RWPE2 (cell line): ENCODE results near the gene DMD.

ENCODE experiments used
- ATAC-seq: fragments of 200-7000 bp; cut with Tn5 transposase; 3 replicates; pipeline ENCODE4 v1.9.1; 2021; ENCODE audit warnings: low read depth
- DNase-seq: peaks from one replicate; pipeline ENCODE4 v3.0.0-alpha.2; 2020; ENCODE audit warnings: low spot score
- H3K27ac ChIP-seq: fragments of 450-650 bp; 2 replicates; pipeline ENCODE4 v1.5.1; 2017; ENCODE audit warnings: mild to moderate bottlenecking; ENCODE audit not compliant: poor library complexity, severe bottlenecking
- H3K27me3 ChIP-seq: fragments of 250-450 bp; sonication (Bioruptor Pico); 2 replicates; pipeline ENCODE4 v1.5.1; 2021; ENCODE audit warnings: mild to moderate bottlenecking, moderate library complexity; ENCODE audit not compliant: insufficient read depth, poor library complexity, severe bottlenecking
- H3K36me3 ChIP-seq: fragments of 250-450 bp; sonication (Bioruptor Pico); 2 replicates; pipeline ENCODE4 v1.5.1; 2020; ENCODE audit warnings: low read depth, mild to moderate bottlenecking, moderate library complexity
- H3K4me1 ChIP-seq: fragments of 250-450 bp; sonication (Bioruptor Pico); 2 replicates; pipeline ENCODE4 v1.5.1; 2021; ENCODE audit warnings: mild to moderate bottlenecking, moderate library complexity; ENCODE audit not compliant: insufficient read depth, poor library complexity, severe bottlenecking
- H3K4me3 ChIP-seq: fragments of 250-450 bp; sonication (Bioruptor Pico); 2 replicates; pipeline ENCODE4 v1.5.1; 2021; ENCODE audit warnings: mild to moderate bottlenecking, moderate library complexity; ENCODE audit not compliant: severe bottlenecking
- H3K9me3 ChIP-seq: fragments of 250-450 bp; sonication (Bioruptor Pico); 2 replicates; pipeline ENCODE4 v1.5.1; 2021; ENCODE audit warnings: mild to moderate bottlenecking, moderate library complexity; ENCODE audit not compliant: severe bottlenecking
- TF ChIP-seq, protein P1 (sequence below): fragments of 450-650 bp; IDR thresholded peaks from one replicate; pipeline ENCODE4 v1.5.1; 2017; ENCODE audit warnings: mild to moderate bottlenecking, moderate library complexity; ENCODE audit not compliant: poor library complexity, severe bottlenecking

DMD gene

DNA sequence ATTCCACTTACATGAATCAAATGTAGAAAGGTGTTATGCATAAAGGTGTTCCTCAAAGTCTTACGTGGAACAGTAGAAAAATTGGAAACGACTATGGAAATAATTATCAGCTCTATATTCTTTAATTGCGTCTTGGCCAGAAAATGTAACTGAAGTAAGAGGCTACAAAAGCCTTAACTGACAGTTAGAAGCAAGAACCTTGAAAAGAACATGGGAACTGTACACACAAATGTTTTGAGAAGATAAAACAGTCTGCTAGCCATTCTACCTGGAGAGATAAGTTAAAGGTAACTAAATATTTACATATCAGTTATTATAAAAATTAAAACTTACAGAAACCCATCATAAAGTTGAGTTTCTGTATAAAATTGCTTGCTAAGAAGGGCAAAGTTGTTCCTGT lies 1967.5 kb downstream of the DMD start:
- DNase-seq (no peak), ATAC-seq (no peak)
- Histone ChIP-seq H3K27me3 (no peaks in the 10 kb centered on the region), H3K9me3 (no peaks in the 10 kb centered on the region), H3K4me1 (no peaks in the 10 kb centered on the region), H3K36me3 (no peaks in the 10 kb centered on the region), H3K27ac (no peak overlapping the region), H3K4me3 (no peak overlapping the region)
- TF ChIP-seq, protein P1, sequence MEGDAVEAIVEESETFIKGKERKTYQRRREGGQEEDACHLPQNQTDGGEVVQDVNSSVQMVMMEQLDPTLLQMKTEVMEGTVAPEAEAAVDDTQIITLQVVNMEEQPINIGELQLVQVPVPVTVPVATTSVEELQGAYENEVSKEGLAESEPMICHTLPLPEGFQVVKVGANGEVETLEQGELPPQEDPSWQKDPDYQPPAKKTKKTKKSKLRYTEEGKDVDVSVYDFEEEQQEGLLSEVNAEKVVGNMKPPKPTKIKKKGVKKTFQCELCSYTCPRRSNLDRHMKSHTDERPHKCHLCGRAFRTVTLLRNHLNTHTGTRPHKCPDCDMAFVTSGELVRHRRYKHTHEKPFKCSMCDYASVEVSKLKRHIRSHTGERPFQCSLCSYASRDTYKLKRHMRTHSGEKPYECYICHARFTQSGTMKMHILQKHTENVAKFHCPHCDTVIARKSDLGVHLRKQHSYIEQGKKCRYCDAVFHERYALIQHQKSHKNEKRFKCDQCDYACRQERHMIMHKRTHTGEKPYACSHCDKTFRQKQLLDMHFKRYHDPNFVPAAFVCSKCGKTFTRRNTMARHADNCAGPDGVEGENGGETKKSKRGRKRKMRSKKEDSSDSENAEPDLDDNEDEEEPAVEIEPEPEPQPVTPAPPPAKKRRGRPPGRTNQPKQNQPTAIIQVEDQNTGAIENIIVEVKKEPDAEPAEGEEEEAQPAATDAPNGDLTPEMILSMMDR: no peak

DNA sequence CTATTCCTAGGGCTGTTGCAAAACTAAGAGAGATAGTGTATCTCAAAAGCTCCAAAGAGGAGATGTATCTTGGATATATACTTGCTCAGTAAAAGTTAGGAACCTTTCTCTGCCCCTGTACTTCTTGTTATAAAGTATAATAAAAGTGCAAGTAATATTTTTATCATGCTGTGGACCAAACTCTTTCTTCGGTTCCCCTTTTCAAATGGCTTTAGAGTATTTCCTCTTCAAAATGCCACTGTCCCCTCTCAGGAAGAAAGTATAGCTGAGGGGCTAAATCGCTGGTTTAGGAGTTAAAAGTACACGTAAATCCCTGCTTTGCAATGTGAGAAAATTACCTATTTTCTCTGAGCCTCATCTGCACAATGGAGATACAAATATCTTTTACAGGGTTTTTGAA lies 1970.4 kb downstream of the DMD start:
- DNase-seq (no peak), ATAC-seq (no peak)
- no peaks in the 10 kb centered on the region for H3K9me3 ChIP-seq
- H3K36me3 ChIP-seq: no peaks in the 10 kb centered on the region
- H3K27ac ChIP-seq: no peak overlapping the region
- TF ChIP-seq, protein P1: no peak
- no peak overlapping the region for H3K4me3 ChIP-seq
- H3K27me3 ChIP-seq: no peaks in the 10 kb centered on the region
- no peaks in the 10 kb centered on the region for H3K4me1 ChIP-seq

DNA sequence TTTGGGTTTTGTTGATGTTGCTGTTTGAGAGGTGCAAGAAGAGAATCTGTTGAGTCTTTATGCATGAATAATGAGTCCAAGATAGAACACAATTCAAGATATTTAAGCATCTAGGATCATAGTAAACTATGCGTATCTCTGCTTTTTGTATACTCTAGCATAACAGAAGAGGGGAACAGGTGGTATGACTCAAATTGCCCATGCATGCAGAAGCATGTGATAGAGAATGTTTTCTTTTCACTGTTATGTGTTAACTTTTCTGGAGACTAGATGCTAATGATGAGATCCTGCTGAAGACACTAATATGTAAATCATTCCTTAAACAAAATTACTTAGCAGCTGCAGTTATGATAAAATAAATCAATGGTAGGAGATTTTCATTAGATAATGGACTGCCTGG lies 1974.2 kb downstream of the DMD start:
- H3K9me3 ChIP-seq: no peaks in the 10 kb centered on the region
- no peaks in the 10 kb centered on the region for H3K27me3 ChIP-seq
- ATAC-seq (no peak), DNase-seq (no peak)
- H3K36me3 ChIP-seq: no peaks in the 10 kb centered on the region
- H3K4me1 ChIP-seq: no peaks in the 10 kb centered on the region
- no peak overlapping the region for H3K4me3 ChIP-seq
- TF ChIP-seq, protein P1: no peak
- no peak overlapping the region for H3K27ac ChIP-seq

GRCh38 chrX:31236231-31236630 lies 1975.1 kb downstream of the DMD start:
- no peaks in the 10 kb centered on the region for H3K9me3 ChIP-seq
- DNase-seq (no peak), ATAC-seq (no peak)
- TF ChIP-seq, protein P1: no peak
- H3K27me3 ChIP-seq: no peaks in the 10 kb centered on the region
- H3K27ac ChIP-seq: no peak overlapping the region
- H3K4me1 ChIP-seq: no peaks in the 10 kb centered on the region
- no peaks in the 10 kb centered on the region for H3K36me3 ChIP-seq
- no peak overlapping the region for H3K4me3 ChIP-seq

DNA sequence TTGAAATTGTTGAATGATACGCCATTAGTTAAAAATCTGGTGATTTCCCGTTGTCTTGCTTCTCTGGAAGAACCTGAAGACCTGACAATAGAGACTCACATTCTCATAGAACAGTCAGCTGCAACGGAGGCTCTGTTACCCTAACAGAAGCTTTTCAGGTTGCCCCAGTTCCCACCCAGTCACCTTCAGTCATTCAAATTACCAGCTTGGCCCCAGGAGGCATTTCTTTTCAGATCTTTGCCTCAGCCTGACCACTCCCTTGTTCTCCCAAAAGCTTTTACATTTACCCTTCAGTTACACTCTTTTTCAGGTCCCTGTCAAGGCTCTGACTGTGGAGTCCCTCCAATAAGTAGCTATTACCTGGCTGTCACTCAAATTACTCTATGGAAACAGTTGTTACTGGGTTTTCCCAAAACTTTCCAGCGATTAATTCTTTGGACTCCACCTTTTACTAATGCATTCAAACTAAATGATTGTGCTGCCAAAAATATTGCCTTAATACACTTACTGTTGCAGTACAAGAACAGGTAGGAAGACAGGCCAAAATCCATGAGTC lies 1977.3 kb downstream of the DMD start:
- no peak overlapping the region for H3K27ac ChIP-seq
- no peaks in the 10 kb centered on the region for H3K9me3 ChIP-seq
- ATAC-seq (no peak), DNase-seq (no peak)
- H3K4me3 ChIP-seq: no peak overlapping the region
- no peaks in the 10 kb centered on the region for H3K4me1 ChIP-seq
- H3K36me3 ChIP-seq: no peaks in the 10 kb centered on the region
- H3K27me3 ChIP-seq: no peaks in the 10 kb centered on the region
- TF ChIP-seq, protein P1: no peak
